Breast epithelium (tissue), 4 donors: ENCODE data around the gene TP53AIP1. TPM values are rescaled to one million over a fixed set of nuclear protein-coding genes. Genes with fewer than 3 reads are reported as not detected.

Experiments
- DNase-seq, 2 donors: peaks; one replicate each; pipeline ENCODE4 v3.0.0-alpha.2; 2019; ENCODE audit warnings: low spot score in 2 of 2
- H3K27ac ChIP-seq, 2 donors: fragments of 200-600 bp; sonication (generic) in 1 of 2; one replicate each; pipeline ENCODE4 v1.5.1; 2016 to 2019; ENCODE audit warnings: mild to moderate bottlenecking in 1 of 2
- H3K27me3 ChIP-seq, 2 donors: fragments of 200-600 bp; sonication (generic) in 1 of 2; one replicate each; pipeline versions ENCODE4 v1.5.1 to v1.6.0; 2017 to 2019; ENCODE audit warnings: control low read depth in 1 of 2, mild to moderate bottlenecking in 1 of 2
- H3K36me3 ChIP-seq: fragments of 200-600 bp; one replicate; pipeline ENCODE4 v1.5.1; 2019
- H3K4me1 ChIP-seq, 2 donors: fragments of 200-600 bp; sonication (generic); one replicate each; pipeline ENCODE4 v1.5.1; 2016 to 2019; ENCODE audit warnings: control low read depth in 1 of 2
- H3K4me3 ChIP-seq, 3 donors: fragments of 200-600 bp; sonication (generic); 1 replicate in 2 of 3; 2 replicates in 1 of 3; pipeline ENCODE4 v1.5.1; 2016 to 2019; ENCODE audit warnings: mild to moderate bottlenecking in 3 of 3, moderate library complexity in 2 of 3
- H3K9me3 ChIP-seq, 2 donors: fragments of 200-600 bp; sonication (generic) in 1 of 2; one replicate each; pipeline ENCODE4 v1.5.1; 2016 to 2019; ENCODE audit warnings: control low read depth in 1 of 2
- POLR2A ChIP-seq: fragments of 450-650 bp; IDR thresholded peaks from one replicate; pipeline ENCODE4 v1.6.1; 2016; ENCODE audit warnings: antibody characterized with exemption, mild to moderate bottlenecking, moderate library complexity
- POLR2AphosphoS5 ChIP-seq, 3 donors: sonication (generic); formaldehyde crosslinking; IDR thresholded peaks; one replicate each; pipeline ENCODE4 v1.6.1; 2017; ENCODE audit warnings: antibody characterized with exemption in 3 of 3
- intact Hi-C: fragments of 100-400 bp; cut with DNase I; formaldehyde crosslinking; loops from one replicate; pipeline ENCODE4 v1.15.1; 2023; ENCODE audit warnings: low total_unique reads
- total RNA-seq, 3 donors: library from RNA; depleted of rRNA; stranded (reverse); fragments of >200 nt; gene quantifications; one replicate each; pipeline ENCODE4 v1.1.0, GENCODE V29; 2016
- TF ChIP-seq, protein P1 (sequence below), 3 donors: fragments of 450-650 bp; IDR thresholded peaks; one replicate each; pipeline ENCODE4 v1.5.1; 2016 to 2017; ENCODE audit warnings: antibody characterized with exemption in 3 of 3, mild to moderate bottlenecking in 3 of 3, moderate library complexity in 3 of 3

Gene TP53AIP1
- total RNA-seq, 3 donors from 2014 or later: 0.16 to 0.59 (median 0.33) TPM

DNA sequence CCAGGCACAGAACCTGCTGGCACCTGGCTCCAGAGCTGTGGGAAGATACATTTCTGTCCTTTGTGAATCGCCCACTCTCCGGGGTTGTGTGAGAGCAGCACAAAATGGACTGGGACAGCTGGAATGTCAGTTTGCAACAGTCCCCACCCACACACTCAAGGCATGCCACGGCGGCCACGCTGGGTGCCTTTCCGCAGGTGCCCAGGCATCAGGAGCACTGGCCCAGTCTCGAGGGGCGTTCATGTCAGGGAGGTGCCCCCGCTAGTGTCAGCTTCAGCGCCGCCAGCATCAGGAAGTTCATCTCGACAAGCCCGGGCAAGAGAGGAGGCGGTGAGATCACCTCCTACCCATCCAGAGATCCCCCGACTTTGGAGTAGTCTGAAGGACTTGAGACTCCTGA lies 2.1 kb downstream of the TP53AIP1 start:
- no peak for TF ChIP-seq POLR2A
- no peak for TF ChIP-seq POLR2AphosphoS5 (IDR thresholded peaks at IDR 0.05)
- TF ChIP-seq, protein P1, sequence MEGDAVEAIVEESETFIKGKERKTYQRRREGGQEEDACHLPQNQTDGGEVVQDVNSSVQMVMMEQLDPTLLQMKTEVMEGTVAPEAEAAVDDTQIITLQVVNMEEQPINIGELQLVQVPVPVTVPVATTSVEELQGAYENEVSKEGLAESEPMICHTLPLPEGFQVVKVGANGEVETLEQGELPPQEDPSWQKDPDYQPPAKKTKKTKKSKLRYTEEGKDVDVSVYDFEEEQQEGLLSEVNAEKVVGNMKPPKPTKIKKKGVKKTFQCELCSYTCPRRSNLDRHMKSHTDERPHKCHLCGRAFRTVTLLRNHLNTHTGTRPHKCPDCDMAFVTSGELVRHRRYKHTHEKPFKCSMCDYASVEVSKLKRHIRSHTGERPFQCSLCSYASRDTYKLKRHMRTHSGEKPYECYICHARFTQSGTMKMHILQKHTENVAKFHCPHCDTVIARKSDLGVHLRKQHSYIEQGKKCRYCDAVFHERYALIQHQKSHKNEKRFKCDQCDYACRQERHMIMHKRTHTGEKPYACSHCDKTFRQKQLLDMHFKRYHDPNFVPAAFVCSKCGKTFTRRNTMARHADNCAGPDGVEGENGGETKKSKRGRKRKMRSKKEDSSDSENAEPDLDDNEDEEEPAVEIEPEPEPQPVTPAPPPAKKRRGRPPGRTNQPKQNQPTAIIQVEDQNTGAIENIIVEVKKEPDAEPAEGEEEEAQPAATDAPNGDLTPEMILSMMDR (IDR thresholded peaks at IDR 0.05): no peak
- peak in 1 of 2 donors; percentile 71 for DNase-seq
- Histone ChIP-seq H3K9me3 (no peaks in the 10 kb centered on the region), H3K4me1 (no peaks in the 10 kb centered on the region), H3K4me3 (peak overlapping the region in 1 of 3 donors; percentile 46), H3K27me3 (peaks cover 0 to 27% of the 10 kb centered on the region in 2 donors), H3K36me3 (no peaks in the 10 kb centered on the region), H3K27ac (peak overlapping the region; percentile 76 to 80)
- intact Hi-C loops: loop anchor here (5.0 kb wide), 1 partner anchor 1153 kb away; no protein-coding TSS in a partner anchor

DNA sequence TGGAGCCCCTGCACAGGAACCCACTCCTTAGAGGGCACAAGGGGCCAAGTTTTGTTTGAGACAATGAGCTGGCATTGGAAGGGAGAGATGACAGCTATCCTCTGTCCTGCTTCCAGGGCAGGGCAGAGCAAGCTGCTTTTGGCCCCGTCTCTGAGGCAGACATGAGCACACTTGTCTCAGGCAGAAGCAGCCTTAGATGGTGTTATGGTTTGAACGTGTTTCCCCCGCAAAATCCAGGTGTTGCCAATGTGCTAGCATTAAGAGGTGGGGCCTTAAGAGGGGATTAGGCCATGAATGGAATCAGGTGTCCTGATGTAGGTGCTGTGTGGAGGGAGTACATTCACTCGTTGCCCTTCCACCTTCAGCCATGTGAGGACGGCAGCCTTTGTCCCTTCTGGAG lies 2.5 kb downstream of the TP53AIP1 start:
- peak overlapping the region in 1 of 3 donors; percentile 46 for H3K4me3 ChIP-seq
- peak overlapping the region; percentile 76 to 80 for H3K27ac ChIP-seq
- peaks cover 0 to 22% of the 10 kb centered on the region in 2 donors for H3K27me3 ChIP-seq
- no peaks in the 10 kb centered on the region for H3K36me3 ChIP-seq
- DNase-seq: peak in 1 of 2 donors; percentile 57
- intact Hi-C loops: loop anchor here (5.0 kb wide), 1 partner anchor 1153 kb away; no protein-coding TSS in a partner anchor
- no peaks in the 10 kb centered on the region for H3K9me3 ChIP-seq
- TF ChIP-seq POLR2AphosphoS5 (IDR thresholded peaks at IDR 0.05) (no peak), POLR2A (no peak)
- TF ChIP-seq, protein P1 (IDR thresholded peaks at IDR 0.05): no peak
- H3K4me1 ChIP-seq: no peaks in the 10 kb centered on the region

- no peaks in the 10 kb centered on the region for H3K9me3 ChIP-seq
- peaks cover 0 to 22% of the 10 kb centered on the region in 2 donors for H3K27me3 ChIP-seq
- H3K36me3 ChIP-seq: no peaks in the 10 kb centered on the region
- TF ChIP-seq, protein P1 (IDR thresholded peaks at IDR 0.05): no peak
- TF ChIP-seq POLR2AphosphoS5 (IDR thresholded peaks at IDR 0.05): no peak
- TF ChIP-seq POLR2A: no peak
- H3K27ac ChIP-seq: peak overlapping the region; percentile 76 to 80
- intact Hi-C loops: no loop called here
- no peak overlapping the region for H3K4me3 ChIP-seq
- no peaks in the 10 kb centered on the region for H3K4me1 ChIP-seq
- no peak for DNase-seq
Observed at GRCh38 chr11:128939591-128939990, 3.1 kb downstream of the TP53AIP1 start.

DNA sequence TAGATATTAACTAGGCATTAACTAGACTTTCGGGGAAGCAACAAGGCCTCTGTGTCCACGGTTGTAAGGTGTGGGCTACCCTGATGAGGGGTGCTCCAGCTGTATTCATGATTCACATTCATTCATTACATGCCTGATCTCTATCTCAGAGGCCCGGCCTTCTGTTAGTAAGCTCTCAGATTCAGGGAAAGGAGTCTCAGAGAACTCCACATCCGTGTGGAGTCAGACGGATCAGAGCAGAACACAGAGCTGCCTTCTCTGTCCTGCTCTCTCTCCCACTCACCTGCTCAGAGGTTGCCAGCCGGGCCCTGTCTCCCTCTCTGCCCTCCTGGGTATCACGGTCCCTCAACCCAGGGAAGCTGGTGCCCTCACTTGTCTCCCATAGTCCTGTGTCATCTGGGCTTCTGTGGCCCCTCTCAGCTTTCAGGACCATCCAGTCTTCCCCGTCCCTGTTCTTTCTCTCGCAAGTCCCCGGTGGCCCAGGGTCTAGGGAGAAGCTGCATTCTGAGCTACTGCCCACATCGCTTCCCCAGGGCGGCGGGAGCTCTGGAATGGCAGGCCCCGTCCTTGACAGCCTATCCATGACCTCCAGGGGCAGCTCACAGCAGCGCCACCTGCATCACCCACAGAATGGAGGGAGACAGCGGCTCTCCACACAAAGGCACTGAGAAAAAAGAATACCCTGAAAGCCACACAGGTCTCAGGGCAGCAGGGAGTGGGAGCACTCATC lies 4.3 kb downstream of the TP53AIP1 start:
- Histone ChIP-seq H3K9me3 (no peaks in the 10 kb centered on the region), H3K4me1 (no peaks in the 10 kb centered on the region), H3K4me3 (no peak overlapping the region), H3K27me3 (peaks cover 0 to 22% of the 10 kb centered on the region in 2 donors), H3K27ac (peak overlapping the region in 1 of 2 donors; percentile 25), H3K36me3 (no peaks in the 10 kb centered on the region)
- no peak for DNase-seq
- intact Hi-C loops: no loop called here
- TF ChIP-seq POLR2AphosphoS5 (IDR thresholded peaks at IDR 0.05) (no peak), POLR2A (no peak)
- TF ChIP-seq, protein P1 (IDR thresholded peaks at IDR 0.05): no peak

- no peaks in the 10 kb centered on the region for H3K9me3 ChIP-seq
Observed at GRCh38 chr11:128937480-128937879, 5.2 kb downstream of the TP53AIP1 start.

More at GRCh38 chr11:128937480-128937879, 5.2 kb downstream of the TP53AIP1 start:
- H3K27ac ChIP-seq: peak overlapping the region in 1 of 2 donors; percentile 25
- H3K4me1 ChIP-seq: no peaks in the 10 kb centered on the region
- no peaks in the 10 kb centered on the region for H3K36me3 ChIP-seq
- intact Hi-C loops: no loop called here
- H3K27me3 ChIP-seq: peaks cover 0 to 22% of the 10 kb centered on the region in 2 donors
- no peak overlapping the region for H3K4me3 ChIP-seq
- TF ChIP-seq POLR2A: no peak
- no peak for TF ChIP-seq POLR2AphosphoS5 (IDR thresholded peaks at IDR 0.05)
- TF ChIP-seq, protein P1 (IDR thresholded peaks at IDR 0.05): no peak
- DNase-seq: no peak
